HG02884 (cell line): ENCODE measurements around the gene NCOA4.
"Not testable (repeated sequence)": the region's sequence is repeated elsewhere in the genome, so short reads cannot be mapped to it uniquely, and the experiment has no call there.

ENCODE experiments used
- ATAC-seq: cut with Tn5 transposase; IDR thresholded peaks from one replicate; pipeline ENCODE4 v1.9.1; 2021; ENCODE audit warnings: mild to moderate bottlenecking, moderate library complexity; ENCODE audit not compliant: unreplicated experiment

Gene NCOA4

DNA sequence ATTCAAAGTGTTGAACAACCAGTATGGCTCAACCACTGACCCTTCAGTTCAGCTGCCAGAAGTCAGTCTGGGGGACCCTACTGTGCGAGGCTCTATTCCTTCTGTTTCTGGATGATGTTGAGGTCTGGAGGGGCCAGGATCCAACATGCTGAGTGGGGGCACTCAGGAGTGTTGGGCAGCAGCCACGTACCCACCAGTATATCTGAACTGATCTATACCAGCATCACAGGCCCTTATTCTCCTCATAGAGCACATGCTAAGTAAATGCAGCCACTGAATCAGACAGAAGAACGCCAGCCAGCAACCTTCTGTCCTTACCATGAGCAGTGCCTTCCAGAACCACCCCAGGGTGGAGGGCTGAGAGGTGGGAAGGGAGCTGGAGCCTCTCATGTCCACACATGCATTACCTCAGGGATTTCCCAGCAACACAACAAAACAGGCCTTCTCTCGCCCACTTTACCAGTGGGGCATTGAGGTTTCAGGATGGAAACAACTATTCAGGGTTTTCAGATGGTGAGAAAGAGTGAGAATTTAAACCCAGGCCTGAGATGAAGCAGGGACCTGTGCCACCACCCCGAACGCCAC lies 22.5 kb upstream of the NCOA4 start:
- no peak for ATAC-seq

DNA sequence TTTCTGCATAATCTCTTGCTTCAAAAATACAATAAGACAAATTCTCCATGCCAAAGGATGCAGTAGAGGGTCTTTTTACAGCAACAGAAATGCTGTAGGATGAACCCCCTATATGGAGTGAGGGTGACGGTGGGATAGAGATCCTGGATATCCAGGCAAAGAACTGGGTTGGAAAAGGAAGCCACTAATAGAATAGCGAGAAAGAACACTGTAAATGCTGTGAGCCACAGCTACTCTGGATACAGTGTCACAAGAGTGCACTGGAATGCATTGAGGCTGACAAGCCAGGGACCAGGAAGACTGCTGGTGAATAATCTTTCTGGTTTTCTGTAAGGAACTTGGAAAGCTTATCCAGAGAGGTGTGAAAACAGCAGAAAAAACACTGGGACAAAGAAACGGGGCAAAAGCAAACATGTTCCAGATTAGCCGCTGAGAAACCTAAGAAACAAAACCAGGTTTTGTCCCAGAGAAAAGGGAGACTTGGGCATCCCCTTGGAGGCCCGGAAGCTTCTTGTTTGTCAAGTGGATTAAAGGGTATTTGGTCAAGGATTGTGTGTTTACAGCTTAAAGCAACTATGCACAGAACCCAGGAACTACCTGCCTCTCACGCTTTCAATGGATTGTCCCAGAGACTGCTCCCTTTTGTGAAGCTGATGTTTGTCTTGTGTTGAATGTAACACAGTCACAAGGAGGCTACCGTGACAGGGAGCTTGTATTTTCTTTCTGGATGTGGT lies 21.8 kb upstream of the NCOA4 start:
- ATAC-seq: no peak

GRCh38 chr10:46050941-46051623 lies 20.7 kb upstream of the NCOA4 start:
- ATAC-seq: no peak

GRCh38 chr10:46049497-46049831 lies 19.0 kb upstream of the NCOA4 start:
- not testable (repeated sequence) for ATAC-seq

DNA sequence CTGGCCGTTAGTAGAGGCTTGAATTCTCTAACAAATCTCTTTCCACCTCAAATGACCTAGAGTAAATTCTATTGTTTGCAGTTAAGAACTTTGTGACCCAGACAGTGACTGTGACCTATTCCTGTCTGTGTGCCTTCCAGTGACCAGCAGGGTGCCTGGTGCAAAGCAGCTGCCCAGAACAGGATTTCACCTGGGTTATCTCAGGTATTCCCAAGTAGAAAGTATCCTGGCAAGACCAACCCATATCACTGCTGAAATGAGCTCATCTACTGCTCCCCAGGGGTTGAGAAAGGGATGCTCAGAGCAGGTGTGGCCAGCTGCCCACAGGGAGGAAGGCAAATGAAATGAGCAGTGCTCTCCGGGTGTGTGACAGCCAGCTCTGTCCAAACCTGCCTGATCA lies 17.7 kb upstream of the NCOA4 start:
- ATAC-seq: no peak

- ATAC-seq: no peak
Observed at GRCh38 chr10:46046261-46046660, 15.8 kb upstream of the NCOA4 start, which contains the start of gene MSMB. Gene MSMB (minus strand): TSS chr10:46046269. CDS start chr10:46046237, 32 bp downstream.

DNA sequence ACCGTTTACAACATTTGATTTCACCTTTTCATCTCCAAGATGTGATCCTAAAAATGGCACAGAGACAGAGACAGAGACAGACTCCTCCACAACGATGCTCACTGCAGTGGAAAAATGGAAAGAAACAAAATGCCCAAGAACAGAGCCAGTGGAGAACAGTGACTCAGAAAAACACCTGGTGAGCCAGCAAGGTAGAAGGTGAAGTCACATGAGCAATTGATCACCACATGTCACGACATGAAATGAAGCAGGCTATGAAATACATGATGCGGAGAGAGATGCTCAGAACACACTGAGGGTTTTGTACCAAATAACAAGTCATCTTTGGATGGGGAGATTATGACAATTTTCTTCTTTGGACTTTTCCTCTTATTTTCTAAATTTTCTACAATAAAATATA lies 12.1 kb upstream of the NCOA4 start:
- ATAC-seq: no peak

GRCh38 chr10:46040004-46040403 lies 9.6 kb upstream of the NCOA4 start:
- ATAC-seq: no peak

- ATAC-seq: no peak
Observed at GRCh38 chr10:46037107-46037825, 6.8 kb upstream of the NCOA4 start.

- ATAC-seq: no peak
Observed at GRCh38 chr10:46035923-46036849, 5.8 kb upstream of the NCOA4 start.

DNA sequence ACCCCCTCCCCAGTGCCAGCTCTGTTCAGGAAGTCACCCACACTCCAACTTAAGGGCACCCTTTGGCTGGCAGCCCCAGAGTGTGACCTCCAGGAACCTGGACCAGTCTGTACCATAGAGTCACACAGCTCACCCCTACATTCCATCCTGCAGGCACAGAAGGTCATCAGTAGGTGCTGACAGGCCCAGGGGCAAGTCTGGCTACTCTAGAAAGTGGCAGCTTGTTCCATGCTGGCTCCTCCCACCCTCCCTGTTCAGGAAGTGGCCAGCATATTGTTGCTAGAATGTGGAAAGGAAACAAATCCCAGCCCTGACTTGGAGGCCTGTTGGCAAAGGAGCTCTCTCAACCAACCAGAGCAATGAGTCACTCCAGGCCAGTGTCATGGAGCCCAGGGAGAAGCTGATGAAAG lies 3.2 kb upstream of the NCOA4 start:
- ATAC-seq: no peak

DNA sequence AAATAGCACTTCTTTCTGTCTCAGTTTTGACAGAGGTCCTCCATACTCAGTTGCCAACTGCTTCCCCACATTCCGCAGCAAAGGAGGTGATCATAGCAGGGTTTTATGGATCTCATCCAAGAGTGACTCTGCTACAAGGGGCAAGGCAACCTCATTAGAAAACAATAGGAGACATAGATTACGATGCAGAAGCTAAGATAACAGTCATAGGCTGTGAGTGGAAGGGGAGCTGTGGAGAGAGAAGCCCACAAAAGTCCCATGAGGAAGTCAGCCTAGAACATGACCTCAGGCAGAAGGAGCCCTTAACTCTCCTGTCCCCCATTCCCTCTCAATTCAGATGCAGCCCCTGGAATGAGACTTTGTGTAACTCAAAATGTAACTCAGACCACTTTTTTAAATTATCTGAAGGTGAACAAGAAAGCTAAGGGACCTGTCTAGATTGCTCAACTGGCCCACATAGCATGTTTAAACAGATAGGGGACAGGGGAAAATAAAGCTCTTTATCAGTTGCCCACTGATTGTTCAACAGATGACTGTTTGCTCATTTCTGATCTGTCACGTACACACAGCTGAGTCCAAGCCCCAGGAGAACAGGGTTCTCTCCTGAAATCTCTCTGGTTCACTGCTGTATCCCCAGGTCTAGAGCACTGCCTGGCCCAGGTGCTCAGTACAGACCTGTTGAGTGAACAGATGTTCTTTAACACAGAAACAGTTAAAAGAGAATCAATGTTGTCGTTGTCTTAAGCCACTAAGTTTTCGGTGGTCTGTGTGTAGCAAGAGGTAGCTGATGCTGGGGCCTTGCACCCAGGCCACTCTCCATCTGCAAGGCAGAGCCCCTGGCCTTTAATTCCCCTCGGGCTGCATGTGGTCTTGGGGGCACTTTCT lies 1.5 kb upstream of the NCOA4 start:
- no peak for ATAC-seq

- no peak for ATAC-seq
Observed at GRCh38 chr10:46029461-46030030, 877 bp downstream of the NCOA4 start.

- no peak for ATAC-seq
Observed at GRCh38 chr10:46028584-46029460, 1.6 kb downstream of the NCOA4 start.

DNA sequence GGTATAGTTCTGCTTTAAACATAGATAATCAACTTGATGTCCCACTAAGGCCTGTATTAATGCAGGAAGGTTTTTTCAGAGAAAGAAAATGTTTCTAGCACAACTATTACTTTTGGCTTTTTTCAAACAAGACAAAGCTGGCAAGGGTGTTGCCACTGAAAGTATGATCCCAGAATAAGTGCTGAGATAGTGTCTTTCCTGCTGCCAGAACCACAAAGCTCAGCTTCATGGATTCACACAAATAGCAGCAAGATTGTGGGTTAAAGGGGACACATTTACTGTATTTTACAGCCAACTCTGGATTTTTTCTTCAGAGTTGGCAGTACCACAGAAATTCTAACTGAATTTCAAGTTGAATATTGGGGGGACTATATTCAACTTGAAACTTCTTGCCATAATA lies 4.3 kb downstream of the NCOA4 start:
- ATAC-seq: no peak

- no peak for ATAC-seq
Observed at GRCh38 chr10:46025406-46025805, 5.0 kb downstream of the NCOA4 start.

DNA sequence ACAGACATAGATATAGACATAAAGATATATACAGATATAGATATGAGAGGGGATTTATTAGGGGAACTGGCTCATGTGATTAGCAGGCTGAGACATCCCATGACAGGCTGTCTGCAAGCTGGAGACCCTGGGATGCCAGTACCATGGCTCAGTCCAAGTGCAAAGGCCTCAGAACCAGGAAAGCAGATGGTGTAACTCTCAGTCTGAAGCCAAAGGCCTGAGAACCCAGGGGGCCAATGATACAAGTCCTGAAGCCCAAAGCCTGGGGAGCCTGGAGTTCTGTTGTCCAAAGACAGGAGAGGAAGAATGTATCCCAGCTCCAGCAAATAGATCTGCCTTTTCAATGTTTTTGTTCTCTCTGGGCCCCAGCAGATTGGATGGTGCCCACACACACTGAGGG lies 5.5 kb downstream of the NCOA4 start:
- ATAC-seq: no peak

DNA sequence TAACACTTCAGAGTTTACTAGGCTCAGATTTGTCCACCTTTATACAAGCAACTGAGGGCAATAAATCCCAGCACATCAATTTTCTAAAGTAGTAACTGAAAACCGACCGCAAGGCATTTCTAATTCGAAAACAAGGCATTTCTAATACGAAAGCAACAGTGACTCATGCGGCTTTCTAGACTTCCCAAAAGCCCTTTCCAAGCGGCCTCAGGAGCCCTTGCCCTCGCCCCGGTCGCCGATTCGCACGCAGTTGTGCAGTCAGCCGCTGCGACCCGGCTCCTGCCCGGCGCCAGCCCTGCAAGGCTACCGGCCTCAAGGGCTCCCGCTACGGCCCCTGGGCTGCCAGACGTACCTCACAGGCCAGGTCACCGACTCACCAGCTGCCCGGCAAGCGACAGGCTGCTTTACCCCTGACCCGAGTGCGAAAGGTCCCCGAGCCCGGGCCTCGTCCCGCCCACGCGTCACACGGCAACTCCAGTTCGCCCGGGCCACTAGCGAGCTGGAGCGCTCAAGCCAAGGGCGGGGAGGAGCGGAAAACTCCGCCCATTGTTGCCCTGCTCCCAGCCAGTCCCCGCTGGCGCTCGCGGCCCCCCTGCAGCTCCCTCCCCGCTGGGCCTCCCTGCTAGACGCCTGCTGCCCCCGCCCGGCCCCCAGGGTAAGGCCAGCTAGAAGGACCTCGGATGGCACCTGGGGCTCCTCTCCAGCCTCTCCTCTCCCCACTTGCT lies 7.3 kb downstream of the NCOA4 start:
- ATAC-seq: peak; percentile 85
